ENCODE data around the gene HLA-A. TPM values are rescaled to one million over a fixed set of nuclear protein-coding genes. Genes with fewer than 3 reads are reported as not detected.
"Not testable (repeated sequence)": the region's sequence is repeated elsewhere in the genome, so short reads cannot be mapped to it uniquely, and the experiment has no call there.

HLA-A gene
- total and polyA plus RNA-seq, 2 donors (not counting 3 experiments of a cell fraction or from before 2014, with no cell fraction given): 294 to 822 TPM

DNA sequence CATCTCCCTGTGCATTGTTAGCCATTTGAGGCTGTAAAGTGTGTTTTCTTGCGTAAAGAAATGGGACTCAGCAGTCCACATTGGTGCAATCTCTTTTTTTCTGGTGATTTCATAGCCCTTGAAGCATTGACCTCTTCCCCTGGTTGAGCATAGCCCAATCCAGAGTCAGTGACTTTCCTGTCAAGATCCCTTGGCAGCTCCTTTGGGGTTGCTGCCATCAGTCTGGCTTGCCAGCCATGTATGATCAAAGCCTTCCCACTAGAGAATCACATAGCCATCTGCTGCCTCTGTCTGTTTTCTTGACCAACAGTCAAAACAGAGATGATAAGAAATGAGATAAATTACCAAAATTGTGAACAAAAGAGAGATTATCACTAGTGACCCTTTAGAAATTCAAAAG is 19.6 kb downstream of the HLA-A start:
- Histone ChIP-seq H3K9ac (replicated peaks; ENCODE audit: extremely low read depth, insufficient read depth, low read length) (no peak overlapping the region), H3K9me1 (replicated peaks; ENCODE audit: control insufficient read depth, extremely low read depth, insufficient read depth, low read length) (no peaks in the 10 kb centered on the region), H2AFZ (ENCODE audit: low read depth, low read length) (no peak overlapping the region), H3K4me2 (ENCODE audit: insufficient read depth, low read length) (no peak overlapping the region), H3K4me3 (replicated peaks in 1 of 3; ENCODE audit: insufficient read depth in 1 of 3, low read depth in 1 of 3, low read length in 3 of 3) (no peak overlapping the region), H3K27me3 (ENCODE audit: control insufficient read depth in 2 of 2, insufficient read depth in 2 of 2, low read length in 2 of 2) (no peaks in the 10 kb centered on the region), H3K4me1 (ENCODE audit: control insufficient read depth, extremely low read depth, insufficient read depth, low read length) (peaks cover 28% of the 10 kb centered on the region), H3K27ac (ENCODE audit: insufficient read depth, low read depth, low read length) (no peak overlapping the region), H3K9me3 (replicated peaks; ENCODE audit: control insufficient read depth, insufficient read depth, low read length) (no peaks in the 10 kb centered on the region), H3K36me3 (ENCODE audit: control insufficient read depth in 2 of 2, extremely low read depth in 1 of 2, insufficient read depth in 2 of 2, low read length in 2 of 2) (no peaks in the 10 kb centered on the region), H4K20me1 (replicated peaks; ENCODE audit: control insufficient read depth, extremely low read depth, insufficient read depth, low read length) (no peaks in the 10 kb centered on the region), H3K79me2 (ENCODE audit: control insufficient read depth, insufficient read depth, low read length) (no peaks in the 10 kb centered on the region)
- FAIRE-seq (no peak), DNase-seq (ENCODE audit: low read depth, low spot score) (no peak)
- CTCF ChIA-PET: no interaction called here
- TF ChIP-seq, protein P1, sequence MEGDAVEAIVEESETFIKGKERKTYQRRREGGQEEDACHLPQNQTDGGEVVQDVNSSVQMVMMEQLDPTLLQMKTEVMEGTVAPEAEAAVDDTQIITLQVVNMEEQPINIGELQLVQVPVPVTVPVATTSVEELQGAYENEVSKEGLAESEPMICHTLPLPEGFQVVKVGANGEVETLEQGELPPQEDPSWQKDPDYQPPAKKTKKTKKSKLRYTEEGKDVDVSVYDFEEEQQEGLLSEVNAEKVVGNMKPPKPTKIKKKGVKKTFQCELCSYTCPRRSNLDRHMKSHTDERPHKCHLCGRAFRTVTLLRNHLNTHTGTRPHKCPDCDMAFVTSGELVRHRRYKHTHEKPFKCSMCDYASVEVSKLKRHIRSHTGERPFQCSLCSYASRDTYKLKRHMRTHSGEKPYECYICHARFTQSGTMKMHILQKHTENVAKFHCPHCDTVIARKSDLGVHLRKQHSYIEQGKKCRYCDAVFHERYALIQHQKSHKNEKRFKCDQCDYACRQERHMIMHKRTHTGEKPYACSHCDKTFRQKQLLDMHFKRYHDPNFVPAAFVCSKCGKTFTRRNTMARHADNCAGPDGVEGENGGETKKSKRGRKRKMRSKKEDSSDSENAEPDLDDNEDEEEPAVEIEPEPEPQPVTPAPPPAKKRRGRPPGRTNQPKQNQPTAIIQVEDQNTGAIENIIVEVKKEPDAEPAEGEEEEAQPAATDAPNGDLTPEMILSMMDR (IDR thresholded peaks at IDR 0.05; ENCODE audit: extremely low read depth in 1 of 2, insufficient read depth in 1 of 2, low read depth in 1 of 2, low read length in 2 of 2): no peak
- TF ChIP-seq POLR2A (IDR thresholded peaks at IDR 0.05; ENCODE audit: low read depth, low read length): no peak
- TF ChIP-seq MYC (IDR thresholded peaks at IDR 0.05; ENCODE audit: low read depth, low read length): no peak
- TF ChIP-seq EZH2 (IDR thresholded peaks at IDR 0.05; ENCODE audit: borderline replicate concordance, low read depth, low read length, severe bottlenecking): no peak
- TF ChIP-seq, protein P2, sequence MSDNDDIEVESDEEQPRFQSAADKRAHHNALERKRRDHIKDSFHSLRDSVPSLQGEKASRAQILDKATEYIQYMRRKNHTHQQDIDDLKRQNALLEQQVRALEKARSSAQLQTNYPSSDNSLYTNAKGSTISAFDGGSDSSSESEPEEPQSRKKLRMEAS (IDR thresholded peaks at IDR 0.05; ENCODE audit: insufficient read depth, insufficient read length): no peak
- TF ChIP-seq FOS (IDR thresholded peaks at IDR 0.05; ENCODE audit: borderline replicate concordance, insufficient read depth, low read length): no peak
- TF ChIP-seq POLR2AphosphoS5 (IDR thresholded peaks at IDR 0.05; ENCODE audit: insufficient read depth, low read depth, low read length): no peak
- TF ChIP-seq JUN (IDR thresholded peaks at IDR 0.05; ENCODE audit: borderline replicate concordance, insufficient read depth, insufficient read length, low read depth): no peak
- TF ChIP-seq GATA2 (IDR thresholded peaks at IDR 0.05; ENCODE audit: insufficient read depth, insufficient read length, low read depth, low read length): no peak
- POLR2A ChIA-PET: no interaction called here
- intact Hi-C loops (cut with micrococcal nuclease) (no loop called here), dilution Hi-C loops (cut with MboI; ENCODE audit: extremely low pct_ligation_motif_present, low sequenced_read_pairs) (no loop called here)
- BruUV-seq (replicated peaks): no TSS peak

DNA sequence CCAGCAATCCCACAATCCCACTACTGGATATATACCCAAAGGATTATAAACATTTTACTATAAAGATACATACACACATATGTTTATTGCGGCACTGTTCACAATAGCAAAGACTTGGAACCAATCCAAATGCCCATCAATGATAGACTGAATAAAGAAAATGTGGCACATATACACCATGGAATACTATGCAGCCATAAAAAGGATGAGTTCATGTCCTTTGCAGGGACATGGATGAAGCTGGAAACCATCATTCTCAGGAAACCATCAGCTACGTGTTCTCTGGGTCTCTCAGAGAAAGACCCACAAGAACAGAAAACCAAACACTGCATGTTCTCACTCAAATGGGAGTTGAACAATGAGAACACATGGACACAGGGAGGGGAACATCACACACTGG is 21.4 kb downstream of the HLA-A start:
- H3K4me1 ChIP-seq (ENCODE audit: control insufficient read depth, extremely low read depth, insufficient read depth, low read length): peaks cover 44% of the 10 kb centered on the region
- H3K36me3 ChIP-seq (ENCODE audit: control insufficient read depth in 2 of 2, extremely low read depth in 1 of 2, insufficient read depth in 2 of 2, low read length in 2 of 2); H2AFZ ChIP-seq (ENCODE audit: low read depth, low read length); H3K79me2 ChIP-seq (ENCODE audit: control insufficient read depth, insufficient read depth, low read length); POLR2A ChIA-PET; H3K27me3 ChIP-seq (ENCODE audit: control insufficient read depth in 2 of 2, insufficient read depth in 2 of 2, low read length in 2 of 2); H3K4me2 ChIP-seq (ENCODE audit: insufficient read depth, low read length); dilution Hi-C loops (cut with MboI; ENCODE audit: extremely low pct_ligation_motif_present, low sequenced_read_pairs); FAIRE-seq; H3K27ac ChIP-seq (ENCODE audit: insufficient read depth, low read depth, low read length); H4K20me1 ChIP-seq (replicated peaks; ENCODE audit: control insufficient read depth, extremely low read depth, insufficient read depth, low read length); H3K4me3 ChIP-seq (replicated peaks in 1 of 3; ENCODE audit: insufficient read depth in 1 of 3, low read depth in 1 of 3, low read length in 3 of 3); DNase-seq (ENCODE audit: low read depth, low spot score); H3K9ac ChIP-seq (replicated peaks; ENCODE audit: extremely low read depth, insufficient read depth, low read length); CTCF ChIA-PET; H3K9me3 ChIP-seq (replicated peaks; ENCODE audit: control insufficient read depth, insufficient read depth, low read length); H3K9me1 ChIP-seq (replicated peaks; ENCODE audit: control insufficient read depth, extremely low read depth, insufficient read depth, low read length); BruUV-seq (replicated peaks): not testable (repeated sequence)
- intact Hi-C loops (cut with micrococcal nuclease): loop anchor here (2.0 kb wide), 1 partner anchor 37 kb away; no protein-coding TSS in a partner anchor
